BLaER1 (cell line): Measurements from ENCODE around the gene MED19.
"Not testable (repeated sequence)": the region's sequence is repeated elsewhere in the genome, so short reads cannot be mapped to it uniquely, and the experiment has no call there.

Experiments used
- H3K27ac ChIP-seq: shearing (Covaris generic); formaldehyde crosslinking; 2 replicates; pipeline ENCODE4 v1.8.1; 2022
- H3K27me3 ChIP-seq: shearing (Covaris generic); formaldehyde crosslinking; 2 replicates; pipeline ENCODE4 v1.8.1; 2022
- H3K36me3 ChIP-seq: shearing (Covaris generic); formaldehyde crosslinking; 2 replicates; pipeline ENCODE4 v1.8.1; 2022
- H3K4me1 ChIP-seq: shearing (Covaris generic); formaldehyde crosslinking; 2 replicates; pipeline ENCODE4 v1.8.1; 2022
- H3K4me2 ChIP-seq: shearing (Covaris generic); formaldehyde crosslinking; 2 replicates; pipeline ENCODE4 v1.8.1; 2022
- H3K4me3 ChIP-seq: shearing (Covaris generic); formaldehyde crosslinking; 2 replicates; pipeline ENCODE4 v1.8.1; 2022
- H3K9ac ChIP-seq: shearing (Covaris generic); formaldehyde crosslinking; 2 replicates; pipeline ENCODE4 v1.8.1; 2022
- H3K9me3 ChIP-seq: shearing (Covaris generic); formaldehyde crosslinking; 2 replicates; pipeline ENCODE4 v1.8.1; 2022
- H4K20me1 ChIP-seq: shearing (Covaris generic); formaldehyde crosslinking; 2 replicates; pipeline ENCODE4 v1.8.1; 2022
- Cebpa-rat ChIP-seq: shearing (Covaris generic); IDR thresholded peaks from 2 replicates; pipeline ENCODE4 v1.8.1; 2022

Gene MED19

GRCh38 chr11:57741132-57742086 is 29.4 kb upstream of the MED19 start, which contains the start of gene SELENOH:
TSS of gene SELENOH (plus strand) at chr11:57741491. CDS start at chr11:57741596, 105 bp downstream.
- H3K9me3 ChIP-seq, result no peaks in the 10 kb centered on the region
- peaks cover 82% of the 10 kb centered on the region for H3K36me3 ChIP-seq
- H3K27me3 ChIP-seq, result no peaks in the 10 kb centered on the region

GRCh38 chr11:57735619-57736298 is 23.7 kb upstream of the MED19 start:
- H3K4me1 ChIP-seq, result peaks cover 12% of the 10 kb centered on the region
- H3K27ac ChIP-seq, result no peak overlapping the region
- no peaks in the 10 kb centered on the region for H3K27me3 ChIP-seq
- peaks cover 89% of the 10 kb centered on the region for H3K36me3 ChIP-seq
- TF ChIP-seq Cebpa-rat, result no peak
- H4K20me1 ChIP-seq, result peaks cover 58% of the 10 kb centered on the region
- H3K4me2 ChIP-seq, result no peak overlapping the region
- no peak overlapping the region for H3K4me3 ChIP-seq
- H3K9ac ChIP-seq, result no peak overlapping the region
- H3K9me3 ChIP-seq, result no peaks in the 10 kb centered on the region

More at GRCh38 chr11:57741132-57742086, 29.4 kb upstream of the MED19 start, which contains the start of gene SELENOH:
- TF ChIP-seq Cebpa-rat, result no peak
- peak within 1 kb of the TSS; percentile 96 for H3K4me2 ChIP-seq
- H4K20me1 ChIP-seq, result peaks cover 34% of the 10 kb centered on the region
- H3K9ac ChIP-seq, result peak within 1 kb of the TSS; percentile 98
- peak within 1 kb of the TSS; percentile 91 for H3K4me3 ChIP-seq
- H3K27ac ChIP-seq, result peak within 1 kb of the TSS; percentile 99
- H3K4me1 ChIP-seq, result peaks cover 26% of the 10 kb centered on the region

GRCh38 chr11:57732661-57733060 is 20.6 kb upstream of the MED19 start:
- Histone ChIP-seq H4K20me1 (peaks cover 89% of the 10 kb centered on the region), H3K36me3 (peaks cover 78% of the 10 kb centered on the region), H3K4me3 (no peak overlapping the region), H3K27me3 (no peaks in the 10 kb centered on the region), H3K4me1 (no peaks in the 10 kb centered on the region), H3K9ac (no peak overlapping the region), H3K9me3 (no peaks in the 10 kb centered on the region), H3K4me2 (no peak overlapping the region), H3K27ac (no peak overlapping the region)
- no peak for TF ChIP-seq Cebpa-rat

GRCh38 chr11:57729479-57729878 is 17.5 kb upstream of the MED19 start:
- Histone ChIP-seq H3K9me3 (no peaks in the 10 kb centered on the region), H4K20me1 (peaks cover 99% of the 10 kb centered on the region), H3K27me3 (no peaks in the 10 kb centered on the region), H3K4me2 (no peak overlapping the region), H3K4me1 (no peaks in the 10 kb centered on the region), H3K36me3 (peaks cover 61% of the 10 kb centered on the region), H3K4me3 (no peak overlapping the region), H3K9ac (no peak overlapping the region), H3K27ac (no peak overlapping the region)
- no peak for TF ChIP-seq Cebpa-rat

GRCh38 chr11:57728829-57729228 is 16.8 kb upstream of the MED19 start:
- H3K9me3 ChIP-seq, result no peaks in the 10 kb centered on the region
- no peak overlapping the region for H3K9ac ChIP-seq
- no peak overlapping the region for H3K27ac ChIP-seq
- TF ChIP-seq Cebpa-rat, result no peak
- H3K27me3 ChIP-seq, result no peaks in the 10 kb centered on the region
- no peak overlapping the region for H3K4me2 ChIP-seq
- H3K36me3 ChIP-seq, result peaks cover 59% of the 10 kb centered on the region
- H3K4me3 ChIP-seq, result no peak overlapping the region
- peaks cover 99% of the 10 kb centered on the region for H4K20me1 ChIP-seq
- H3K4me1 ChIP-seq, result no peaks in the 10 kb centered on the region

GRCh38 chr11:57727185-57727584 is 15.2 kb upstream of the MED19 start:
- Histone ChIP-seq H3K9ac (no peak overlapping the region), H3K36me3 (peaks cover 58% of the 10 kb centered on the region), H3K4me2 (no peak overlapping the region), H4K20me1 (peaks cover 99% of the 10 kb centered on the region), H3K9me3 (no peaks in the 10 kb centered on the region), H3K4me3 (no peak overlapping the region), H3K27me3 (no peaks in the 10 kb centered on the region), H3K27ac (no peak overlapping the region), H3K4me1 (no peaks in the 10 kb centered on the region)
- no peak for TF ChIP-seq Cebpa-rat

- peaks cover 49% of the 10 kb centered on the region for H3K36me3 ChIP-seq
- H3K9ac ChIP-seq, H3K4me2 ChIP-seq, H3K27ac ChIP-seq, H3K27me3 ChIP-seq, H3K4me3 ChIP-seq: not testable (repeated sequence)
- H4K20me1 ChIP-seq, result peaks cover 56% of the 10 kb centered on the region
- H3K4me1 ChIP-seq, result peaks cover 17% of the 10 kb centered on the region
- H3K9me3 ChIP-seq, result peaks cover 13% of the 10 kb centered on the region; the same call in 1 of the 2 replicates
These were observed 4.7 kb upstream of the MED19 start for GRCh38 chr11:57716726-57717125.

- peaks cover 33% of the 10 kb centered on the region for H3K36me3 ChIP-seq
- TF ChIP-seq Cebpa-rat, result no peak
- H3K4me1 ChIP-seq, result peaks cover 31% of the 10 kb centered on the region
- no peaks in the 10 kb centered on the region for H3K27me3 ChIP-seq
- no peak overlapping the region for H3K27ac ChIP-seq
- H3K9me3 ChIP-seq, result peaks cover 13% of the 10 kb centered on the region; the same call in 1 of the 2 replicates
- peak overlapping the region; percentile 90 for H3K4me3 ChIP-seq
- H3K4me2 ChIP-seq, result peak overlapping the region; percentile 92
- H4K20me1 ChIP-seq, result peaks cover 49% of the 10 kb centered on the region
- peak overlapping the region; percentile 94; the same call in 1 of the 2 replicates for H3K9ac ChIP-seq
These were observed 1.8 kb upstream of the MED19 start for GRCh38 chr11:57713835-57714234.

- no peaks in the 10 kb centered on the region for H3K27me3 ChIP-seq
- H4K20me1 ChIP-seq, result peaks cover 44% of the 10 kb centered on the region
- peak within 1 kb of the TSS; percentile 94 for H3K27ac ChIP-seq
These were observed 488 bp upstream of the MED19 start, which contains the start of gene TMX2 for GRCh38 chr11:57712256-57713150. TSS of gene TMX2 (plus strand) at chr11:57712593. CDS start at chr11:57712619, 26 bp downstream.

More at GRCh38 chr11:57712256-57713150, 488 bp upstream of the MED19 start, which contains the start of gene TMX2:
- H3K4me3 ChIP-seq, result peak within 1 kb of the TSS; percentile 90
- H3K36me3 ChIP-seq, result peaks cover 26% of the 10 kb centered on the region
- H3K4me2 ChIP-seq, result peak within 1 kb of the TSS; percentile 92
- TF ChIP-seq Cebpa-rat, result no peak
- peaks cover 31% of the 10 kb centered on the region for H3K4me1 ChIP-seq
- peak within 1 kb of the TSS; percentile 94 for H3K9ac ChIP-seq
- peaks cover 13% of the 10 kb centered on the region; the same call in 1 of the 2 replicates for H3K9me3 ChIP-seq
